Head of caudate nucleus (tissue), 42 donors: ENCODE results near the gene TSGA10IP.
"Not testable (repeated sequence)": the region's sequence is repeated elsewhere in the genome, so short reads cannot be mapped to it uniquely, and the experiment has no call there.

ENCODE experiments used
- DNase-seq, 42 donors: peaks; one replicate each; pipeline versions ENCODE4 v3.0.0 to v3.0.0-alpha.2; 2020 to 2021; ENCODE audit warnings: mixed read lengths in 7 of 42
- intact Hi-C: fragments of 100-400 bp; cut with DNase I; formaldehyde crosslinking; loops from one replicate; pipeline ENCODE4 v1.15.0; 2022

TSGA10IP gene

DNA sequence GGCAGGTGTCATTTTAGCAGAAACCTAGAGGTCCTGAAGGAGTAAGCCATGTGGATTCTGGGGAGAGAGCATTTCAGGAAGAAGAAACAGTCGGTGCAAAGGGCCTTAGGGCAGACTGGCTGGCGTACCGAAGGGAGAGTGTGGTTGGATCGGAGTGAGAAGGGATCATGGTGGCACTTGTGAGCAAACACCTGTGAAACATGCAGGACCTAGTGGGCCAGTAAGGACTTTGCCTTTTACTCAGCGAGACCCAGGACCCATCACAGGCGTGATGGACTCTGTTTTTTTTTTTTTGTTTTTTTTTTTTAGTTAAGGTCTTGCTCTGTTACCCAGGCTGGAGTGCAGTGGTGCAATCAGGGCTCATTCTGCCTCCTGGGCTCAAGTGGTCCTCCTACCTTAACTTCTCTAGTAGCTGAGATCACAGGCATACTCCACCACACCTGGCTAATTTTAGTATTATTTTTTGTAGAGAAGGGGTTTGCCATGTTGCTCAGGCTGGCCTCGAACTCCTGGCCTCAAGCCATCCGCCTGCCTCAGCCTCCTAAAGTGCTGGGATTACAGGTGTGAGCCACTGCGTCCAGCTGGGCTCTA lies 3.5 kb upstream of the TSGA10IP start:
- no peak for DNase-seq
- intact Hi-C loops, result no loop called here

DNA sequence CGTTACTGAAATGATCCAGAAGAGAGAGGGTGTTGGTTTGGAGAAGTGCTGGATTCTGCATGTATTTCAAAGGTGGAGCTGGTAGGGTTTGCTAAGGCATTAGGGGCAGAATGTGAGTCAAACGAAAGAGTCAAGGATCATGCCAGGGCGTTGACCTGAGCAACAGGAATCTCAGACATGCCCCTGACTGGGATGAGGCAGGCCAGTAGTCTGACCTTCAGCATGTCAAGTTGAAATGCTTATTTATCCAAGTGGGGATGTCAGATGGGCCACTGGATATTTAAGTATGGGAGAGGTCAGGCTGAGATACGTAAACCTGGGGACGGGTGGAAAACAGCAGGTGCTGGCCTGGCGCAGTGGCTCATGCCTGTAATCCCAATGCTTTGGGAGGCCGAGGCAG lies 2.7 kb upstream of the TSGA10IP start:
- no peak for DNase-seq
- intact Hi-C loops, result no loop called here

DNA sequence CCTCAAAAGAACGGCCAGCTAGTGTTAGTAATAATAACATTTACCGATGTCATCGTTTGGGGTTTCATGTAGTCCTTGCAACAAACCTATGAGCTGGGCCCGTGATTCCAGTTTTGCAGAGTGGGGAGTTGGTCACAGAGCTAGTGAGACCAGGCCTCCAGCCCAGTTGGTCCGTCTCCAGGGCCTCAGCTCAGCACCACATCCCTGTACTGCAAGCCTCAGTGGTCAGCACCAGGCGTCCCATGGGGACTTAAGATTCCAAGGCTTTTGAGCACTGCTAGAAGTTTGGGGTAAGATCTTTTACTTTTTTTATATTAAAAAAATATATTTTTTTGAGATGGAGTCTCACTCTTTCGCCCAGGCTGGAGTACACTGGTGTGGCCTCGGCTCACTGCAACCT lies 1.1 kb upstream of the TSGA10IP start:
- intact Hi-C loops, result no loop called here
- no peak for DNase-seq

DNA sequence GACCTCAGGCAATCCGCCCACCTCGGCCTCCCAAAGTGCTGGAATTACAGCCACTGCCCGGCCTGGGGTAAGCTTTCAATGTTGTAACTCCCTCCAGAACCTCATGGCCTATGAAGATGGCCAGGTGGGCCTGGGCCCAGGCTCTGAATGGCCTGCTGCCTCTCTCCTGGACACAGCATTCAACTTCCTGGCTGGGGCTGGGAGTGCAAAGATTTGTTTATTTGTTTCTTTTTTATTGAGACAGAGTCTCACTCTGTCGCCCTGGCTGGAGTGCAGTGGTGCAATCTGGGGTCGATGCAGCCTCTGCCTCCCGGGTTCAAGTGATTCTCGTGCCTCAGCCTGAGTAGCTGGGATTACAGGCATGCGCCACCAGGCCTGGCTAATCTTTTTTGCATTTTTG lies 513 bp upstream of the TSGA10IP start:
- intact Hi-C loops, result no loop called here
- no peak for DNase-seq

DNA sequence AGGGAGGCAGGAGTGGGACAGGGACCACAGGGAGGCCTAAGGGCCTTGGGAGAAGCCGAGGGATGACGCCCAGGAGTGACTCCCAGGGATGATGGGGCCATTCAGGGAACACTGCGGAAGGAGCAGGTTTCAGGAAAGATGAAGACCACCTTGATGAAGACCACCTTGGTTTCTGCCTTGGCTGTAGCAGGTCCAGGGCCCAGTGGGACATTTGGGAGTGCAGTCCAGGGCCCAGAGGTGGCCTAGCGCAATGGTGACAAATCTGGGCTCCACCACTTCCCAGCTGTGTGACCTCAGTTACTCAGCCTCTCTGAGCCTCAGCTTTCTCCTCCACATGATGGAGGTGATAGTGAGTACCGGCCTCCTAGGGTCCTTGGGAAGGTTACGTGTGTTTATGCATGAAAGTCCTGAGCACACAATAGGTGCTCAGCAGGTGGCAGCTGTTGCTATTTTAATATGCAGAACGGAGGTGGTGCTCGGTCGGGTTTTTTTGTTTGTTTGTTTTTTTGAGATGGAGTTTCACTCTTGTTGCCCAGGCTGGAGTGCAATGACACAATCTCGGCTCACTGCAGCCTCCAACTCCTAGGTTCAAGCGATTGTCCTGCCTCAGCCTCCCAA lies 770 bp downstream of the TSGA10IP start:
- intact Hi-C loops, result no loop called here
- DNase-seq, result no peak

DNA sequence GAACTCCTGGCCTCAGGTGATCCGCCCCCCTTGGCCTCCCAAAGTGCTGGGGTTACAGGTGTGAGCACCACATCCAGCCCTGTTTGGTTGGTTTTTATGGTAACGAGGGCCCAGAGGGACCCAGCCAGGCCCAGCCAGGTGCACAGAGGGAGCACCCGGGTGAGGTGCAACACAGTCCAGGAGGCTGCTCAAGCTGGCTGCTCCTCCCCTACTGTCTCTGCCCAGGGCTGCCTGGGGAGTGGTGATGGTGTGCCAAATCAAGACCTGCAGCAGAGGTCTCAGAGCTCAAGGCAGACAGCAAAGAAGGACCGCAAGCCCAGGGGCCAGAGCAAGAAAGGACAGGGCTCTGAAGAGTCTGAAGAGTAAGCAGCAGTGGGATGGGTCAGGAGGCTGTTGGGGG lies 1.4 kb downstream of the TSGA10IP start:
- DNase-seq, result no peak
- intact Hi-C loops, result no loop called here

DNA sequence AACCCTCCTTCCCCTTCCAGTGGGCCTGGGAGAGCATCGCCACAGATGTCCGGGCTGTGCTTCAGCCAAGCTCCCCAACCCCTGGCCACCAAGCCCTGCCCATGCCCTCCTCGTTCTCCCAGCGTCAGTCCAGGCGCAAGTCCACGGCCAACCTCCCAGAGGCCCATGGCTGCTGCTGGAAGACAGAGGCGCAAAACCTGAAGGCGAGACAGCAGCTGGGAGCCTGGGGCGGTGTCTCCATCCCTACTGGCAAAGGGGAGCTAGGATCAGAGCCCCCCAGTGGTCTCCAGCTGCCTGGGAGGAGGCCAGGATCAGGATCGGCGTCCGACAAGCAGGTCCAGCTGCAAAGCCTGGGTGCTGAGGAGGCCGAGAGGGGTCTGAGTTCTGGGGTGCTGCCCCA lies 1.9 kb downstream of the TSGA10IP start:
- no peak for DNase-seq
- intact Hi-C loops, result no loop called here

DNA sequence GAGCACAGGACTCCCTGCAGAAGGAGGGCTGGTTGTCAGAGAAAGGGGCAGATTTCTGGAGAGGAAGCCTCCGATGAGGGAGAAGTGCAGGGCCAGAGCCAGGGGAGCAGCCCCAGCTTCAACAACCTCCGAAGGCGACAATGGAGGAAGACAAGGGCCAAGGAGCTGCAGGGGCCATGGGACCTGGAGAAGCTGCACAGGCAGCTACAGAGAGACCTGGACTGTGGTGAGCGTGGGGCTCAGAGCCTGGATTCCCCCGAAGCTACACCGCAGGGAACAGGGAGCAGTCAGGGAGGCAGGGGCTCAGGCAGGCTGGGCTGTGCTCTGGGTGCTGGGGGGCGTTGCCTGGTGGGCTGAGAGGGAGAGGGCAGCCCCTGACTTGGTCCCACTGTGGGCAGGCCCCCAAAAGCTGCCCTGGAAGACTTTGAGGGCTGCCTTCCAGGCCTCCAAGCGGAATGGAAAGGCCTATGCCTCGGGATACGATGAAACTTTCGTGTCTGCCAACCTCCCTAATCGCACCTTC lies 2.4 kb downstream of the TSGA10IP start:
- DNase-seq, result no peak
- intact Hi-C loops, result no loop called here

DNA sequence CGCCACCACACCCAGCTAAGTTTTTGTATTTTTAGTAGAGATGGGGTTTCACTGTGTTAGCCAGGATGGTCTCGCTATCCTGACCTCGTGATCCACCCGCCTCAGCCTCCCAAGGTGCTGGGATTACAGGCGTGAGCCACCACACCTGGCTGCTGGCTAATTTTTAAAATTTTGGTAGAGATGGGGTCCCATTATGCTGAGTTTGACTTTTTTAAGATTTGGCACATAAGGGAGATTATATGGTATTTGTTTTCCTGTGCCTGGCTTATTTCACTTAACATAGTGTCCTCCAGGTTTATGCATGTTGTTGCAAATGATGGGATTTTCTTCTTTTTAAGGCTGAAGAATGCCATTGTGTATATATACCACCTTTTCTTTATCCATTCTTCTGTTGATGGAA lies 5.4 kb downstream of the TSGA10IP start:
- intact Hi-C loops, DNase-seq: not testable (repeated sequence)

DNA sequence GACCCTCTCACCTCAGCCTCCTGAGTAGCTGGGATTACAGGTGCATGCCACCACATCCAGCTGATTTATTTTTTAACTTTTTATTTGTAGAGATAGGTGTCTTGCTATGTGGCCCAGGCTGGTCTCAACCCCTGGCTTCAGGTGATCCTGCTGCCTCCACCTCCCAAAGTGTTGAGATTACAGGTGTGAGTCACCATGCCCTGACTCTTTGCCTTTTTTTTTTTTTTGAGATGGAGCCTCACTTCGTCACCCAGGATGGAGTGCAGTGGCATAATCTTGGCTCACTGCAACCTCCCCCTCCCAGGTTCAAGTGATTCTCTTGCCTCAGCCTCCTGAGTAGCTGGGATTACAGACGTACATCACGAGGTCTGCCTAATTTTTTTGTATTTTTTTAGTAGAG lies 6.4 kb downstream of the TSGA10IP start:
- intact Hi-C loops, DNase-seq: not testable (repeated sequence)

DNA sequence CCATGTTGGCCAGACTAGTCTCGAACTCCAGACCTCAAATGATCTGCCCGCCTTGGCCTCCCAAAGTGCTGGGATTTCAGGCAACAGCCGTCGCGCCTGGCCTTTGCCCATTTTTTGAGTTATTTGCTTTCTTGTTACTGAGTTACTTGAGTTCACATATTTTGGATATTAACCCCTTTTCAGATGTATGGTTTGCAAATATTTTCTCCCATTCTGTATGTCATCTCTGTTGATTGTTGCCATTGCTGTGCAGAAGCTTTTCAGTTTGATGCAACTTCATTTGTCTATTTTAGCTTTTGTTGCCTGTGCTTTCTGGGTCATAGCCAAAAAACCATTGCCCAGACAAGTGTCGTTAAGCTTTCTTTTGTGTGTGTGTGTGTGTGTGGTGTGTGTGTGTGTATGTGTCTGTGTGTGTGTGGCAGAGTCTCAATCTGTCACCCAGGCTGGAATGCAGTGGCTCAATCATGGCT lies 6.8 kb downstream of the TSGA10IP start:
- DNase-seq, result no peak
- intact Hi-C loops, result no loop called here

DNA sequence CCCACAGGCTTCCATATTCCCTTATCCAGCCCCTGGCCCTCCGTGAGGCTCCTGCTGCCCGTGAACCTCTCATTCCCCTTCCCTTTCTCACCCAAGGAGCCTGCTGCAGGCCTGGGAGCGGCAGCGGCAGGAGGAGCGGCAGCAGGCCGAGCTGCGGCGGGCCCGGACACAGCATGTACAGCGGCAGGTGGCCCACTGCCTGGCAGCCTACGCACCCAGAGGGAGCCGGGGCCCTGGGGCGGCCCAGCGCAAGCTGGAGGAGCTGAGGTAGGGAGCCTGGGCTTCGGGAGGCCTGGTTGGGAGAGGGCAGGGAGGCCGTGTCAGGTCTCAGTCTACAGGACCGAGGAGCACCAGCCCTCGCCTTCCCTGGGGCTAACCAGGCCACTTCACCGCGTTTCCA lies 8.2 kb downstream of the TSGA10IP start:
- intact Hi-C loops, result no loop called here

DNA sequence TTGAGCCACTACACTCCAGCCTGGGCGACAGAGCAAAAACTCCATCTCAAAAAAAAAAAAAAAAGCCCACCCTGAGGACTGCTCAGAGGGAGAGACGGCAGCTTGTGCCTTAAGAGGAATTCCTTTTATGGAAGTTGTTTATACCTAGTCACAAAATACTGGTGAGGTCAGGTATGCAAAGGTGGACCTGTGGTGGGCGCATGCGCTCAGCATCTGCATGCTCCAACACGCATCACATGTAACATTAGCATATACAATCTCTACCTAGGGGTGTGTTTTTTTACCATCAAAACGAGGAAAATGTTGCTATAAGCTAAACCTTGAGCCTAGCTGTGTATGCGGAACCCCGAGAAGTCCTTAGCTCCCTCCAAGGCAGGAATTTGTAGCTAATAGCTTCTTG lies 9.5 kb downstream of the TSGA10IP start:
- DNase-seq, result no peak
- intact Hi-C loops, result no loop called here

More for the DNA sequence above, 8.2 kb downstream of the TSGA10IP start:
- no peak for DNase-seq

DNA sequence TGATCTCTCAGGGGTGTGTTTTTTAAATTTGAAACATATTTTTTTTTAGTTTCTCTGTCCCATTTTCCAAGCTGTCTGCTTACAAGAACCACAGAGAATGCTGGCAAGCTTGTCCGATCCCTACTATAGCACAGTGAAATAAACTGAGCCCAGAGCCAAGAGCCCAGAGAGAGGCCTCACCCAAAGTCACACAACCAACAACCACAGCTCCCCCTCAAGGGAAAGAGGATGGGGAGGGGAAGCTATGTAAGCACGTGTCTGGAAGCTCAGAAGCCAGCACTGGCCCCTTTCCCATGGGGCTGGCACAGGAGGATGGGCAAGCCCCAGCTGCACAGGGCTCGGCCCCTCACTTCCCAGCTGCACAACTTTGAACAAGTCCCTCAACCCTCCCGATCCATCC lies 13.0 kb downstream of the TSGA10IP start:
- intact Hi-C loops, result no loop called here

DNA sequence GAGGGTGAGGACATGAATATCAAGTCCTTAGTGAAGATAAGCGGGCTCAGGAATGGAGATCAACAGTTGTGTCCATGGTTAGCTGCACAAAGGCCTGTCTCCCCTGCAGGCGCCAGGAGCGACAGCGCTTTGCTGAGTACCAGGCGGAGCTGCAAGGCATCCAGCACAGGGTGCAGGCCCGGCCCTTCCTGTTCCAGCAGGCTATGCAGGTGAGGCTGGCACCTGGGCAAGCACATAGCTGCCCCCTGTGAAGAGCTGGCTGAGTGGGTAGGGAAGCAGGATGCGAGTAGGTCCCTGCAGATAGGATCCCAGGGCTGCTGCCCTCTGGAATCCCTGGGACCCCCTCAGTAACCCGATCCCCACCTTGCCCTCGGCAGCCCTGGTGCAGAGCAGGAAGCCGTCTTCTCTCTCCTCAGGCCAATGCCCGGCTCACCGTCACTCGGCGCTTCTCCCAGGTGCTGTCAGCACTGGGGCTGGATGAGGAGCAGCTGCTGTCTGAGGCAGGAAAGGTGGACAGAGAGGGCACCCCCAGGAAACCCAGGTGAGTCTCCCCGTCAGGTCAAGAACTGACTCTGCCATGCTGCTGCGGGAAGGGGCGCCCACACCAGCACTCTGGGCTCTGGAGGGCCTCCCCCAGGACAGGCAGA lies 13.6 kb downstream of the TSGA10IP start:
- intact Hi-C loops, result no loop called here
- DNase-seq, result no peak

More for the DNA sequence above, 13.0 kb downstream of the TSGA10IP start:
- DNase-seq, result no peak

DNA sequence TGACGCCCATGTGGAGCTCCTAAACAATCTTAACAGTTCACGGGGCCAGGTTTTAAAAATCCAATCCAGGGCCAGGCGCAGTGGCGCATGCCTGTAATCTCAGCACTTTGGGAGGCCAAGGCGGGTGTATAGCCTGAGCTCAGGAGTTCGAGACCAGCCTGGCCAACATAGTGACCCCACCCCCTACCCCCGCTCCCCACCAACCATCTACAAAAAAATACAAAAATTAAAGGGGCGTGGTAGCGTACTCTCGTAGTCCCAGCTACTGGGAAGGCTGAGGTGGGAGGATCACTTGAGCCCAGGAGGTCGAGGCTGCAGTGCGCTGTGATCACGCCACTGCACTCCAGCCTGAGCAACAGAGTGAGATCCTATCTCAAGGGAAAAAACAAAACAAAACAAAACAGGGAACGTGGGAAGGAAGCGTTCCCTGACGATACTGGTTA lies 15.6 kb downstream of the TSGA10IP start:
- intact Hi-C loops, result loop anchor here (1.0 to 5.0 kb wide), 3 partner anchors 41 to 99 kb away; partner anchors contain the start of genes BANF1, C11orf68, DRAP1 and EIF1AD
- no peak for DNase-seq

DNA sequence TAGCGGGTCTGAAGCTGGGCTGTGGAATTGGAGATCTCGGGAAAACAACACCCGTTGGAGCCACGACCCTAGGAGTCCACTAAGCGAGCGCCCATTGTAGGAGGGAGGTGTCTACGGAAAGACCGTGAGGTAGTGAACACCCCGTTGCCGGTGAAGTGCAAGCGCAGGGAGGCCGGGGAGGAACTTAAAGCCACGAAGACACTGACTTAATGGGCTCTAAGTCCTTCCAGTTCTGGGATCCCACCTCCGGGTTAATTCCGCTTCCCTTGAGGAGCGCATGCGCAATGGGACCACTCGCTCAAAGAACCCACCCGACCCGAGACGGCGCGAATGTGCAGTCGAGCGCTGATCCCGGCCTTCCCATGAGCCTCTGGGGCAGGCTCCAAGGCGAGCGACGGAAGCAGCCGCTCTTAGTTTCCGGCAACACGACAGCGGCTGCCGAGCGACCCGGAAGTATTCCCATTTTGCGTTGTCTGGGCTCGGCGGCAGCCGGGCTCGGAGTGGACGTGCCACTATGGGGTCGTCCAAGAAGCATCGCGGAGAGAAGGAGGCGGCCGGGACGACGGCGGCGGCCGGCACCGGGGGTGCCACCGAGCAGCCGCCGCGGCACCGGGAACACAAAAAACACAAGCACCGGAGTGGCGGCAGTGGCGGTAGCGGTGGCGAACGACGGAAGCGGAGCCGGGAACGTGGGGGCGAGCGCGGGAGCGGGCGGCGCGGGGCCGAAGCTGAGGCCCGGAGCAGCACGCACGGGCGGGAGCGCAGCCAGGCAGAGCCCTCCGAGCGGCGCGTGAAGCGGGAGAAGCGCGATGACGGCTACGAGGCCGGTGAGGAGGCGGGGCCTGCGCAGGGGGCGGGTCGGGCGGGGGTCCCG lies 16.2 kb downstream of the TSGA10IP start, which contains the start of gene SART1:
SART1 (plus strand) TSS at position 468 of the 874 bp plus-strand sequence; CDS start at position 515, 47 bp downstream.
- intact Hi-C loops, result loop anchor here (1.0 to 5.0 kb wide), 3 partner anchors 41 to 99 kb away; partner anchors contain the start of genes BANF1, C11orf68, DRAP1 and EIF1AD
- peak; percentile 93 to 100 (median 98) for DNase-seq

DNA sequence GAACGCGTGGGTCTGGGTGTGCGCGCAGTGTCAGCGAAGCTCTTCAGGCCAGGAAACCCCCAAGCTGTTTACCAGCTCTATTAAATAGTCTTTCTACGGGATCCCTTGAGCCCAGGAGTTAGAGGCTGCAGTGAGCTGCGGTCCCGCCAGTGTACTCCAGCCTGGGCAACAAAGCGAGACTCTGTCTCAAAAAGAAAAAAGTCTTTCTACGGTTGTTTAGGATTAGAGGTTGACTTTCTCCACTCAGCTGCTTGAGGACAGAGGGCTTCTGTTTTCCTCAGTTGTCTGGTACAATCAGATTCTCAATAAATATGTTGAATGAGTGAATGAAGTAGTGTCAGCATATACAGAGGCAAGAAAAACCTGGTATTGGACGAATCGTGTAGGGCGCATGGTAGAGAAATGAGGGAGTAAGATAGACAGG lies 16.9 kb downstream of the TSGA10IP start:
- intact Hi-C loops, result loop anchor here (5.0 kb wide), 2 partner anchors 45 to 100 kb away; partner anchors contain the start of genes C11orf68, DRAP1 and MUS81
- no peak for DNase-seq

DNA sequence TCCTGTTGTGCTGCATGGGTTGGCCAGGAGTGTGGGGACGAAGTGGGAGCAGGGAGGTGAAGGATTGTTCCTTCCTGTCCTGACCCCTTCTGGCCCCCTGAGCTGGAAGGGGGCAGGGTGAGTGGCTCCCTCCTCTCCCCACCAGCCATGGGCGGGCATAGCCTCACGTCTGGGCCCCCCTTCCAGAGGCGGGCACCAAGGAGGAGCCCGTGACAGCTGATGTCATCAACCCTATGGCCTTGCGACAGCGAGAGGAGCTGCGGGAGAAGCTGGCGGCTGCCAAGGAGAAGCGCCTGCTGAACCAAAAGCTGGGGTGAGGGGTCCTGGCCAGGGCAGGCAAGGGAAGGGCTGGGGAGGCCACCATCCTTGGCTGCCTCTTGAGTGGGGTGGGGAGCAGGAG lies 19.6 kb downstream of the TSGA10IP start:
- no peak for DNase-seq
- intact Hi-C loops, result loop anchor here (5.0 kb wide), 2 partner anchors 48 to 103 kb away; partner anchors contain the start of genes C11orf68, DRAP1 and MUS81
